Osteoblast (primary cell): Measurements from ENCODE around the gene THOP1. TPM values are rescaled to one million over a fixed set of nuclear protein-coding genes. Genes with fewer than 3 reads are reported as not detected.

Experiments used
- DNase-seq: peaks from one replicate; pipeline ENCODE4 v3.0.0; 2011; ENCODE audit warnings: low spot score, mixed read lengths; ENCODE audit not compliant: insufficient read length; ENCODE audit errors: missing footprints
- H2AFZ ChIP-seq: 2 replicates; pipeline ENCODE4 v1.6.0; 2011; ENCODE audit warnings: mild to moderate bottlenecking, low read length
- H3K27ac ChIP-seq: 2 replicates; pipeline ENCODE4 v1.5.1; 2011; ENCODE audit warnings: mild to moderate bottlenecking, low read depth, low read length, moderate library complexity
- H3K27me3 ChIP-seq: 2 replicates; pipeline ENCODE4 v1.6.0; 2012; ENCODE audit warnings: mild to moderate bottlenecking, control low read depth, inconsistent platforms, low read length, moderate library complexity; ENCODE audit not compliant: insufficient read depth
- H3K36me3 ChIP-seq: 2 replicates; pipeline ENCODE4 v1.5.1; 2011; ENCODE audit warnings: mild to moderate bottlenecking, low read length, control low read depth, moderate library complexity; ENCODE audit not compliant: insufficient read depth
- H3K4me1 ChIP-seq: 2 replicates; pipeline ENCODE4 v1.5.1; 2011; ENCODE audit warnings: mild to moderate bottlenecking, low read length, control low read depth, moderate library complexity; ENCODE audit not compliant: insufficient read depth
- H3K4me2 ChIP-seq: 2 replicates; pipeline ENCODE4 v1.6.0; 2011; ENCODE audit warnings: mild to moderate bottlenecking, low read length; ENCODE audit not compliant: insufficient read depth
- H3K4me3 ChIP-seq: fragments of 200-600 bp; sonication (generic); 3 replicates; pipeline ENCODE4 v1.5.1; 2012; ENCODE audit warnings: mild to moderate bottlenecking, low read length, inconsistent platforms; ENCODE audit not compliant: insufficient read depth
- H3K79me2 ChIP-seq: 2 replicates; pipeline ENCODE4 v1.6.0; 2012; ENCODE audit warnings: mild to moderate bottlenecking, low read length, control low read depth, inconsistent platforms; ENCODE audit not compliant: insufficient read depth
- H3K9me3 ChIP-seq: 2 replicates; pipeline ENCODE4 v1.5.1; 2011; ENCODE audit warnings: low read depth, low read length, control low read depth
- H4K20me1 ChIP-seq: 2 replicates; pipeline ENCODE4 v1.6.0; 2012; ENCODE audit warnings: mild to moderate bottlenecking, low read length, control low read depth; ENCODE audit not compliant: insufficient read depth
- total RNA-seq: library from RNA; depleted of rRNA; stranded (reverse); fragments of >200 nt; gene quantifications from 2 replicates; pipeline ENCODE4 v1.2.3, GENCODE V29; 2012
- TF ChIP-seq, protein P1 (sequence below): IDR thresholded peaks from 2 replicates; pipeline ENCODE4 v1.5.1; 2011; ENCODE audit warnings: mild to moderate bottlenecking, low read depth, low read length, moderate library complexity; ENCODE audit errors: extremely low read depth

THOP1 gene
- total RNA-seq, 1 donor = 45.6 TPM

DNA sequence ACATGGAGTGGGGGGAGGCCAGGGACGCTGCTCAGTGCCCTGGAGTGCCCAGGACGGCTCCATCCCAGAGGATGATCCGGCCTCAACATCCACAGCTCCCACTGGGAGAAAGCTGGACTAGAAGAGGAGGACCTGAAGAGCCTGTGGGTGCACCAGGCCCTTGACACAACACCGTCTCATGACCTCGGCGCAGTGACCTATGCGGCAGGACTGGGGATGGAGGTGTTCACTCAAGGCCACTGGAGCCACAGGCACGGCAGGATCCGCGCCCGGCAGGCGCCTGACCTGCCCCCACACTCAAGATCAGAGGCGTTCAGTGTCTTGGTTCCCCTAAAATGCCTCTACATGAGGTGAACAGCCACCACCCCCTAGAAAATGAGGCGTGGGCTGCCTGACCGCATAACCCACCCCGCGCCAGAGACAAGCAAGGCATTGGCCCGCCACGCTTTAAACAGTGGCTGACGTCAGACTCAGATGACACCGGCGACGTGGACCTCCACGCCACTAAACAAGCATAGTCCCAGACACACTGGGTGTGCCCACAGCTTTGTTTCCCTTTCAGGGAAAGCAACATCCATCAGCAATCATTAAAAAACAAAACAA lies 10.2 kb upstream of the THOP1 start:
- Histone ChIP-seq H3K27ac (peak overlapping the region; percentile 89), H2AFZ (no peak overlapping the region), H3K4me3 (peak overlapping the region; percentile 58), H3K9me3 (no peaks in the 10 kb centered on the region), H3K36me3 (peaks cover 4% of the 10 kb centered on the region), H3K4me1 (peaks cover 17% of the 10 kb centered on the region), H3K4me2 (peak overlapping the region; percentile 80), H3K27me3 (no peaks in the 10 kb centered on the region), H3K79me2 (peaks cover 91% of the 10 kb centered on the region), H4K20me1 (peaks cover 56% of the 10 kb centered on the region)
- DNase-seq = no peak
- TF ChIP-seq, protein P1, sequence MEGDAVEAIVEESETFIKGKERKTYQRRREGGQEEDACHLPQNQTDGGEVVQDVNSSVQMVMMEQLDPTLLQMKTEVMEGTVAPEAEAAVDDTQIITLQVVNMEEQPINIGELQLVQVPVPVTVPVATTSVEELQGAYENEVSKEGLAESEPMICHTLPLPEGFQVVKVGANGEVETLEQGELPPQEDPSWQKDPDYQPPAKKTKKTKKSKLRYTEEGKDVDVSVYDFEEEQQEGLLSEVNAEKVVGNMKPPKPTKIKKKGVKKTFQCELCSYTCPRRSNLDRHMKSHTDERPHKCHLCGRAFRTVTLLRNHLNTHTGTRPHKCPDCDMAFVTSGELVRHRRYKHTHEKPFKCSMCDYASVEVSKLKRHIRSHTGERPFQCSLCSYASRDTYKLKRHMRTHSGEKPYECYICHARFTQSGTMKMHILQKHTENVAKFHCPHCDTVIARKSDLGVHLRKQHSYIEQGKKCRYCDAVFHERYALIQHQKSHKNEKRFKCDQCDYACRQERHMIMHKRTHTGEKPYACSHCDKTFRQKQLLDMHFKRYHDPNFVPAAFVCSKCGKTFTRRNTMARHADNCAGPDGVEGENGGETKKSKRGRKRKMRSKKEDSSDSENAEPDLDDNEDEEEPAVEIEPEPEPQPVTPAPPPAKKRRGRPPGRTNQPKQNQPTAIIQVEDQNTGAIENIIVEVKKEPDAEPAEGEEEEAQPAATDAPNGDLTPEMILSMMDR = no peak

DNA sequence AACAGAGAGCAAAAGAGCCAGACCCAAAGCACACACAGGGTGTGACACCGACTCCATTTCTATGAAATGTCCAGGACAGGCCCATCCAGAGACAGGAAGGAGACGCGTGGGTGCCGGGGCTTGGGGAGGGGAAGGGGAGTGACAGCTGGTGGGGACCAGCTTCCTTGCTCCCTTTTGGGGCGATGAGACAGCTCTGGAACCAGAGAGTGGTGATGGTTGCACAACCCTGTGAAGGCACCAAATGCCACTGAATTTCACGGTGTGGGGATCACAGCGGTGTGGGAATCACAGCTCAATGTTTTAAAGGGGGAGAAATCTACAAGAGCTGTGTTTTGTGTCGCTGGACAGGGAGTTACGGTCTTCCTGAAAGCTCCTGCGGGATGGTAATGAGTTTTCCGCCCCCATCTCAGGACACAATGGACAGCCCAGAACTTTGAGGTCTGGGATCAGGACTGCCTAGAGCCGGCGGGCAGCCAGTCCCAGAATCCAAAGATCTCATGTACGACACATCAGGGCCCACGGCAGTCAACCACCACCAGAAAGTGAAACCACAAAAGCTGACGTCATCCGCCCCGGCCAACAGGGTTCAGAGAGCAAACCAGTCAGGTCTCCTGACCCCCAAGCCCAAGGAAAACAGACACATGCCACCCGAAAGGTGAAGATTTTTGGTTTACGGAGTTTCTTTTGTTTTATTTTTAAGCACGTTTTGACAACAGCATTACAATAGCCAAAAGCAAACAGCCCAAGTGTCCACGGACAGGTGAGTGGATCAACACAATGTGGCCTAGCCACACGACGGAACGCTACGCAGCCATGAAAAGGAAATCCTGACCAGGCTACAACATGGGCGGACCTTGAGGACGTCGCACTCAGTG lies 9.5 kb upstream of the THOP1 start:
- DNase-seq = peak; percentile 97
- peak overlapping the region; percentile 80 for H3K4me2 ChIP-seq
- TF ChIP-seq, protein P1 = no peak

DNA sequence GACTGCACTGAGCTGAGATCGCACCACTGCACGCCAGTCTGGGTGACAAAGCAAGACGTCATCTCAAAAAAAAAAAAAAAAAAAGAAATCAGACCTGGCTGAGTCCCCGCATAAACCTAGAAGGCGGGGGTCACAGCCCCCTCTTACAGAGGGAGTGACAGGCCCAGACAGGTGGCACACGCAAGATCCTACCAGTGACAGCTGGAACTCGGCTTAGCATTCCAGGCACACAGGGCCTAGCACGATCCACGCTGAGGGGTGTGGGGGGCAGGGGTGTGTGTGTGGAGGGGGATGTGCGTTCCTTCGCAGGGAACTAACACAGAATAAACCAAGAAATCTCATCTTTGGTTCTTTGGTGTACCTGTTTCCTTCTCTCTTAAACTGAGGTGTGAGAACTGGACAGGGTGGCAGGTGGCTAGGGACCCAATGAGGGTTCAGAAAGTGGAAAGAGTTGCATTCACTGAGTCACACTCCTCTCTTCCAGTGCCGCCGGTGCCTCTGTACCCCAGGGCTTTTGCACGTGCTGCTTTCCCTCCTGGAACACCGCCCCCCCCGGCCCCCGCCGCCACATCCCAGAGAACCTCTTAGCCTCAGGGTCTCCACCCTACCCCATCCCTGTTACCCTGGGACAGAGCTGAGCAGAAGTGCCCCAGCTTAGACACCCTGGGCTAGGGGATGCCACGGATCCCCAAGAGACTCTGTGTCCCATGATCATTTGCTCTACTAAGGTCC lies 7.2 kb upstream of the THOP1 start:
- no peaks in the 10 kb centered on the region for H3K9me3 ChIP-seq
- H3K27ac ChIP-seq = no peak overlapping the region
- H4K20me1 ChIP-seq = peaks cover 58% of the 10 kb centered on the region
- H3K27me3 ChIP-seq = no peaks in the 10 kb centered on the region
- peaks cover 94% of the 10 kb centered on the region for H3K79me2 ChIP-seq
- H3K4me1 ChIP-seq = peaks cover 25% of the 10 kb centered on the region
- H2AFZ ChIP-seq = no peak overlapping the region
- H3K4me2 ChIP-seq = no peak overlapping the region
- no peak overlapping the region for H3K4me3 ChIP-seq
- TF ChIP-seq, protein P1 = no peak
- DNase-seq = no peak
- H3K36me3 ChIP-seq = peaks cover 4% of the 10 kb centered on the region

More for the DNA sequence above, 9.5 kb upstream of the THOP1 start:
- Histone ChIP-seq H2AFZ (peak overlapping the region; percentile 77), H3K79me2 (peaks cover 91% of the 10 kb centered on the region), H3K27me3 (no peaks in the 10 kb centered on the region), H3K27ac (peak overlapping the region; percentile 89), H3K4me3 (peak overlapping the region; percentile 58), H3K4me1 (peaks cover 17% of the 10 kb centered on the region), H4K20me1 (peaks cover 57% of the 10 kb centered on the region), H3K9me3 (no peaks in the 10 kb centered on the region), H3K36me3 (peaks cover 4% of the 10 kb centered on the region)
